NCI-H1694 (cell line): ENCODE data around the gene EDARADD.
"Not testable (repeated sequence)": the region's sequence is repeated elsewhere in the genome, so short reads cannot be mapped to it uniquely, and the experiment has no call there.

Source experiments
- DNase-seq: peaks from one replicate; lab custom pipeline; 2025; lab: John Stamatoyannopoulos, UW

Gene EDARADD

DNA sequence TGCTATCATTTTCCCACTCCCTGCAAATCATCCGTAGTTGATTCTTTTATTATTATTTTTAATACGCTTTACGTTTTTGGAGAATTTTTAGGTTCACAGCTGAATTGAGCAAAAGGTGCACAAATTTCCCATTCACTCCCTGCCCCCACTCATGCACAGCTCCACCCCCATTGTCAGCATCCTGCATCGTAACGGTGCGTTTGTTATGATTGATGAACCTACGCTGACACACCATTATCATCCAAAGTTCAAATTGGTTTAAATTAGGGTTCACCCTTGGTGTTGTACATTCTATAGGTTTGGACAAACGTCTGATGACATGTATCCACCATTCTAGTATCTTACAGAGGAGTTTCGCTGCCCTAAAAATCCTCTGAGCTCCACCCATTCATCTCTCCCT, 44.5 kb downstream of the EDARADD start:
- no peak for DNase-seq

- no peak for DNase-seq
Observed at GRCh38 chr1:236440373-236440772, 46.3 kb downstream of the EDARADD start.

DNA sequence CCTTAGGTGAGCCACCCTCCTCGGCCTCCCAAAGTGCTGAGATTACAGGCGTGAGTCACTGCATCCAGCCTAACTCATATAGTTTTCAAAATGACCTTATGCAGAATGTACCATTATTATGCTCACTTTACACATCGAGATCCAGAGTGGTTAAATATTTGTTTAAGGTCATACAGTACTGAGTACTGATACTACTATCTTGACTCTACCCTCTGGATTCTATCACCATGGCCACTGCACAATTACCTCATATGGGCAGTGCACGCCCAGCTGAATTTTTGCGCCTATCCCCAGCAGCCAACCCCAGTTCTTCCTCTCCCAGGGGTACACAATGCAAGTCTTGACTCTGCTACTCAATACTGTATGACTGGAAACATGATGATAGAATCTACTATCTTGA, 56.7 kb downstream of the EDARADD start:
- DNase-seq: no peak

DNA sequence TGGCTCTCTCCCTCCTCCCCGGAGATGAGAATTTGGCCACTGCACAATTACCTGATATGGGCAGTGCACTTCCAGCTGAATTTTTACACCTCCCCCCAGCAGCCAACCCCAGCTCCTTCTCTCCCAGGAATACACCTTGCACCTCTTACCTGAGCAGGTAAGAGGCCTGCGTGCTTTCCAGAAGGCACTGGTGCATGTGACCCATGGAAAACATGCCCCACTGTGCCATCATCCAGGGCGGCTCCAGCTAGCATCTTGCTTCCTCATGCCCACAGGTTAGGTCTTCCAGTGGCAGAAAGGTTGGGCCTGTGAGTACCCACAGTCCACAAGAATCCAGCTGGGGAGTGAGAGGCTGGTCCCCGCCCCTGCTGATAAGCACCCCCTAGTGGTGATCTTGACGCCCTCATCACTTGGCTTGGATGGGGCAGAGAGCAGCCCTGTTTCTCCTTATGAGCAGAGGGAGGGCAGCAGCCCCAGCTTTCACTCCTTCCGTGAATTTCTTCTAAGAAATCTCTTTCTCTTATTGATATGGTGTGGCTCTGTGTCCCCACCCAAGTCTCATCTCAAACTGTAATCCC, 57.8 kb downstream of the EDARADD start:
- DNase-seq: no peak

DNA sequence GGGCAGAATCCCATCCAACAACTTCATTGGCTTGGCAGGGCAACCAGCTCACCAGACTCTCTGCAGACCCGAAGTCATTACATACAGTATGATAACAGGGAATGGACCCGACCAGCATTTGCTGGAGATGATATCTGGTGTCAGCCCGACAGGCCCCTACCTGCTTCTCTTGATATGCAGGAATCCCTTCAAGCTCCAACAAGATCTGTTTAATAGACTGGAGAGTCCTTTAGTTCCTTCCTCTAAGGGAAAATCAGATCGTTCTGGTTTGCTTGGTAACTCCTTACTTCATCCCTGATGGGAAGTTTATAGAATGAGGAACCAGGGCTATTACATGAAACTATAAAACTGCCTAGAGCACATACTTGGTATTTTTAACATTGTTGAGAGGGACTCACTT, 61.2 kb downstream of the EDARADD start:
- no peak for DNase-seq

DNA sequence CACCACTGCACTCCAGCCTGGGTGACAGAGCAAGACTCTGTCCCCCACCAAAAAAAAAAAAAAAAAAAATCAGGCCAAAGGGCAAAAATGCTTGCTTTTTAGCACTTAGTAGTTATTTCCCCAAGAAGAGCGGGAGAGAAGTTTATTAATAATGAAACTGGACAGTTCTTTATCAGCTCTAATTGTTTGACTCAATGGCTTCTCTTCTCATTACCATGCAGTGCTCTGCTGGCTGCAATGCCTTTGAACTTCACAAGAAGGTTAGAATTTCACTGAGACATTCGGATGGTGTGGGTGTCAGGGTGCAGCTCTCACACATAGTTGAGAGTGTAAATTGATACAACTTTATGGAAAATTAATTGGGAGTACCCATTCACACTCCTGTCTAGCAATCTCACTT, 63.7 kb downstream of the EDARADD start:
- DNase-seq: no peak

DNA sequence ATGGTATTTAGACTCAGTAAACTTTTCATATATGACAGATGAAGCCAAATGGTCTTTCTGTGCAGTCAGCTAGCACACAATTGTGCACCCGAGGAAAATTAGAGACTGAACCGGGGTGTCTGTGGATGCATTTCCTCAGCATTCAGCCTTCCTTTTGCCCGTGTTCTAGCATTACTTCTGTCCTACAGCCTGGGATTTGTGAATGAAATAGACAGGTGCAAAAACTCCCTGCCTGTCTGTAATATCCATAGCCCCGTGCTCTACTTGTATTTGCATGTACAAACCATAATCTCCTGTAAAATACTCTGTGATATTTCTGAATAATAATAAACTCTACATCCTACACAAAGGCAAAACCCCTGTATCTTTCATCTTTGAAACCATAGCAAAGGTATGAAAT, 64.9 kb downstream of the EDARADD start:
- no peak for DNase-seq

- DNase-seq: no peak
Observed at GRCh38 chr1:236460103-236460502, 66.0 kb downstream of the EDARADD start.

- DNase-seq: not testable (repeated sequence)
Observed at GRCh38 chr1:236464197-236464596, 70.1 kb downstream of the EDARADD start.

GRCh38 chr1:236465231-236465958, 71.3 kb downstream of the EDARADD start:
- no peak for DNase-seq

GRCh38 chr1:236465959-236466303, 71.8 kb downstream of the EDARADD start:
- DNase-seq: no peak

GRCh38 chr1:236467327-236467641, 73.2 kb downstream of the EDARADD start:
- DNase-seq: no peak

DNA sequence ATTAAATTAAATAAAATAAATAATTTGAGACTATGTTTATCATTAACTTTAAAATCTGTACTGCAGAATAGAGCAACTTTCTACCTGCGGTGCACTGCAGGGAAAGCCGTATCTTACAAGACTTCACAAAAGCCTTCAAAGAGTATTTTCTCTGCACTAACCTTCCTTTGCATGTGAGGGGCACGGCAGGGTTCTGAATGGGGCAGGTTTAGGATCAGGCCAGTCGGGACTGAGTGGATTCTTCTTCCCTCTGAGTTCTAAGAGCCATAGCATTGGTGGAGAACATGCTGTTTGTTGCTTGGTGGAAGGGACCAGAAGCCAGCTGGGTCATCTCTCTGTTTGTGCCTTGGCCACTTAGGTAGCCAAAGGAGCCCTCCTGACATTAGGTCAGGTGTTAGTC, 74.5 kb downstream of the EDARADD start:
- no peak for DNase-seq

DNA sequence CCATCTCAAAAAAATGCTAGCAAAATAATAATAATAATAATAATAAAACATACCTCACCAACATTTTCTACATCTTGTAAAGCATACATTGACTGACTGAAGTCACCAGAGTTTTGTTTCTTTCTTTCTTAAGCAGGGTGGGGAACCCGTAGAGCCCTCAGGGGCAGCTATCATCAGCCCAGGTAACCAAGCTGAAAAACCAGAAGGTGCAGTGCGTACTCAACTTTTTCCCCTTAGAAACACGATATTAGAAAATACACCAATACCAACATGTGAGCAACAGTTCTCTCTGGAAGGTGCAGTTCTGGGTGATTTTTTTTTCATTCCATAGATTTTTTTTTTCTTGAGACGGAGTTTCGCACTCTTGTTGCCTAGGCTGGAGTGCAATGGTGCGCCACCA, 75.4 kb downstream of the EDARADD start:
- no peak for DNase-seq

- no peak for DNase-seq
Observed at GRCh38 chr1:236471096-236471495, 77.0 kb downstream of the EDARADD start.

DNA sequence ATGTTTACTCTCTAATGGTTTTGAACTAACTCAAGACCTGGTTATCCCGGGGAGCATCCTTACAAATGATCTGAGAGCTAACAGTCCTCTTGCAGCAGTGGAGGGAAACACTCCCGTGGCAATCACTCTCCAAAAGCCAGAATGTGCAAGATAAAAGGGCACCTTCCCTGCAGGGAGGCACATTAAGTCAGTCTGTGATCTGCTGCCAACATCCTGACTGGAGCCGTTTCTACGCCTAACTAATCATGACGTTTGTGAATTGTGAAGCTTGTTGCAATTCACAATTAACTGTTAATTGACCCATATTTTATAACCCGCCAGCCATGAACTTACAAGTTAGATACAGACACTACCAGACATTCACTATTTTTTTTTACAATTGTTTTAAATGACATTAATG, 77.6 kb downstream of the EDARADD start:
- no peak for DNase-seq

- DNase-seq: no peak
Observed at GRCh38 chr1:236472850-236473788, 79.0 kb downstream of the EDARADD start.

GRCh38 chr1:236476019-236476418, 81.9 kb downstream of the EDARADD start:
- no peak for DNase-seq

DNA sequence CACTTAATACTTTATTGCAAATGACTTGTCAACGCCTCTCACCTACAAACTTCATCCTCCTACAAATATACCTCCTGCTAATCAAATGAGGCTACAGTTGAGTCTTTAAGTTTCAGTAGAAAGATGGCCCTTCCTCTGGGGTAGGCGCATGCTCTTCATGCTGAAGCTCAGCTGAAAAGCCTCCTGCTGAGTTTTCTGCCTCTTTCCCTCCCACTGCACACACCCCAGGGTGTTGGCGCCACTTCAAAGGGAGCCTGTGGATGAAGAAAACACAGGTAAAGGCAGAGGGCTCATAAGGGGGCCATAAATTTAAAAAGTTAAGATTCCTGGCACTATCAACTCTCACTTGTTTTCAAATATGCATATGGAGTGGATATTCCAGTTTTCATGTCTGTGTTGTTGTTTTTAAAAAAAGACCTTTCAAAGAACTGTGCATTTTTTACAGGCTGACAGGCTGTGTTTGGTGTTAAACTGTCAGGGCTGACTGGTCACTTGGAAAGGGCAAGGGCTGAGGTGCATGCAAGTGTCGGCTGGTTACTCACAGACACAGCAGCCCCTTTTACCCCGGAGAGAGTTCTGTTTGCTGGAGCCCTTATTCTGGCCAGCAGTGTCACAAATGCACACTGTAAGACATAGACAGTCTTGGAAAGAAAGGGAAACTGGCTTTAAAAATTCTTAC, 86.8 kb downstream of the EDARADD start:
- DNase-seq: no peak

DNA sequence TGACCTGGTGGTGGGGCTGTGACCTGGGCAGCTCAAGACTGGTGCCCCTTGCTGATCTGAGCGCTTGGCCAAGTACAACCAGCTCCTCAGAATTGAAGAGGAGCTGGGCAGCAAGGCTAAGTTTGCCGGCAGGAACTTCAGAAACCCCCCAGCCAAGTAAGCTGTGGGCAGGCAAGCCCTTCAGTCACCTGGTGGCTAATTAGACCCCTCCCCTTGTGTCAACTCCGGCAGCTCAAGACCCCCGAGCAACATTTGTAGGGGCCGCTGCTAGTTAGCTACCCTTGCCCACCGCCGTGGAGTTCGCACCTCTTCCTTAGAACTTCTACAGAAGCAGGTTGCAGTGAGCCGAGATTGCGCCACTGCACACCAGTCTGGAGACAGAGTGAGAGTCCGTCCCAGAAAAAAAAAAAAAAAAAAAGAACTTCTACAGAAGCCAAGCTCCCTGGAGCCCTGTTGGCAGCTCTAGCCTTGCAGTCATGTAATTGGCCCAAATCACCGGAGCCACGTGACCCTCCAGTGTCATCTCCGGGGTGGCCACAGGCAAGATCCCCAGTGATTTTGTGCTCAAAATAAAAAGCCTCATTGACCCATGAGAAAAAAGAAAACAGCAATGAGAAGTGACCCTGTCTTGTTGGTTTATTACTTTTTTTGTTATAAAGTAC, 90.4 kb downstream of the EDARADD start:
- no peak for DNase-seq

- DNase-seq: no peak
Observed at GRCh38 chr1:236486356-236487002, 92.4 kb downstream of the EDARADD start.

GRCh38 chr1:236489161-236489560, 95.1 kb downstream of the EDARADD start:
- DNase-seq: not testable (repeated sequence)
